ENCODE data around the gene SNRPA1.
"Not testable (repeated sequence)": the region's sequence is repeated elsewhere in the genome, so short reads cannot be mapped to it uniquely, and the experiment has no call there.

The SNRPA1 gene

GRCh38 chr15:101288905-101289513 is 6.0 kb downstream of the SNRPA1 start:
- DNase-seq, result no peak

DNA sequence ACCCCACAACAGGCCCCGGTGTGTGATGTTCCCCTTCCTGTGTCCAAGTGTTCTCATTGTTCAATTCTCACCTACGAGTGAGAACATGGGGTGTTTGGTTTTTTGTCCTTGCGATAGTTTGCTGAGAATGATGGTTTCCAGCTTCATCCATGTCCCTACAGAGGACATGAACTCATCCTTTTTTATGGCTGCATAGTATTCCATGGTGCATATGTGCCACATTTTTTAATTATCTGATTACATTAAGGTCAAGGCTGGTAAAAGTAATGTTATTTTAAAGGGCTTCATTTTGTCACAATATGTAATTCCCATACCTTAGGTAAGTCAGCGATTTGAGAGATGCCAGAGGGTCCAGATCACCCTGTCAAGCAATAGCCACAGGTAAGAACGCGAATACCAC is 7.7 kb downstream of the SNRPA1 start:
- DNase-seq, result not testable (repeated sequence)

DNA sequence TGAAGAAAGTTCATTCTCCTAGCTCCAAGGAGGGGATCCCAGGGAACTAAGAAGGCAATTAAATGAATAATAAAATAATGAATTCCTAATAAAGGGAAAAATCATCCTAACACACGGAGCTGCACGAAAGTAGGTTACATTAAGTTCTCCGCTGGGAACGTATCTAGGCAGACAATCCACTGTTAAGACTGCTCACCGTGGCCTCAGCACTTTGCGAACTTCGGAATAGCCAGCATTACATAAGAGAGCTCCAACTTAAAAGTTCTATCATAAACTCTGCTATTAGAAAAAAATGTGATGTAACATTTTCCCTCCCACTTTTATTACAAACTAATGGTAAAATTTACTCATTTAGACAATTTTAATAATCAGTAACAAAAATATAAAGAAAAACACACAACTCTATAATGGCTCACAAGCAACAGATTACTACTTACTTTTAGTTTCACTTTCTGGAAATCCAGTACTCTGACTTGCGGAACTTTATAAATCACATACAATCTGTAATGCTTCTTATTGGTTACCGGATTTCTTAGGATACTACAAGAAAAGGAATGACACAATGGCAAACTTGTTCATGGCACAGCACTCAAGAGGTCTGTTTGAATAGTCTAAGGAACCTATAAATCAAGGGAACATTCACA is 8.5 kb downstream of the SNRPA1 start:
- no peak for DNase-seq

- DNase-seq, result no peak
Observed at GRCh38 chr15:101283931-101284330, 11.1 kb downstream of the SNRPA1 start.

- DNase-seq, result no peak
Observed at GRCh38 chr15:101280007-101280406, 15.0 kb downstream of the SNRPA1 start.

- DNase-seq, result no peak
Observed at GRCh38 chr15:101277943-101278564, 17.0 kb downstream of the SNRPA1 start.

DNA sequence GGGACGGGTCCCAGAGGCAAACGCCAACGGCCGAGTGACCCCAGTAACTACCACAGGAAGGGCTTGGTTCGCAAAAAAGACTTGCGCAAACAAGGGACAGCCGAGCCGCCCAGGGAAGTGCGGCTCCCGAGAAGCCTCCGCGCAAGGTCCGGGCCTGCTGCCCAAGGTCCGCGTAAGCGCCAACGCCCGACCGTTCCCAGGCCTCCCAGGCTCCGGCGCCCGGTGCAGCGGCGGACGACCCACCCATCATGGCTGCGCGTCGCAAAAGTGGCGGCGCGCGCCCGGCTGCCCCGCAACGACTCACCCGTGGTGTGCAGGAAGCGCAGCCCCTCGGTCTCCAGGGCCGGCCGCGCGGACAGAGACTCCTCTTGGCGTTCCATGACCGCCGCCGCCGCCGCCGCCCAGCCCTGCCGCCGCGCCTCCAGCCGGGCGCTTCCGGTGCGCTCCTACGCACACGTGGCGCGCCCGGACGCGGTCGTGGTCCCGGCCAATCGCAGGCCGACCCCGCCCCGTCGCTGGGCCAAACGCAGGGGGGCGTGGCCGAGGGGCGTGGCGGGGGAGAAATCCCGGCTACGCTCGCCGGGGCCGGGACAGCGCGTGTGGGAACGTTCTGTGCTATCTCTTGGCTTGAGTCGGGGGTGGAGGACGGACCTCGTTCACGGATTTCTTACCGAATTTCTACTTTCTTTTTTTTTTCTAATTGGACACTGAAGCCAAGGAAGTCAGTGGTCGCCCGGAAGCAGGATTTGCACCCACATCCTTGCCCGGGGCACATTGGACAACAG is 17.8 kb downstream of the SNRPA1 start, which contains the start of gene SELENOS:
Gene SELENOS, minus strand, starts transcription at position 448 of the 785 bp plus-strand sequence. Its CDS starts 68 bp downstream, at position 380.
- DNase-seq, result peak; percentile 91

DNA sequence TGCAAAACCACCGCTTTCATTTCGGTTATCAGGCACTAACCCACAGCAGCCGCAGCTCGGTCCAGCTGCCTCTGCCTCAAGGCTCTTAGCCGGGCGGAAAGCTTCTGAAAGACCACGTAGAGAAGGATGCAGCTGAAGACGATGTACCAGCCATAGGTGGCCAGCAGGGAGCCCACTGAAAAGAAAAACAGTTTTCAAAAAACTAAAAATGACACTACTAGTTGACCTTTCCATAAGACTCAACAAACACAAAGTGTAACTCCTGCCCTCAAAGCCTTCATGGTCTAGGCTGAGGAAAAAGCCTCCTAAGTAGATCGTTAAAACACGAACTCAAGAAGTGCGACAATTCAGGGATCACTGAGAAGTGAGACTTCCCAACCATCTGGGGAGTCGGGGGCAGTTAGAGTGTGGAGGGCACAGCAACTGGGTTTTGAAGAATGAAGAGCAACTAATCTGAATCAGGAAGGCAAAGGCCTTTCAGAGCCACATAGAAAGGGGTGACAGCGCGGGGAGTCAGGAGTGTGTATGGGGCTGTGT is 18.5 kb downstream of the SNRPA1 start:
- DNase-seq, result no peak

DNA sequence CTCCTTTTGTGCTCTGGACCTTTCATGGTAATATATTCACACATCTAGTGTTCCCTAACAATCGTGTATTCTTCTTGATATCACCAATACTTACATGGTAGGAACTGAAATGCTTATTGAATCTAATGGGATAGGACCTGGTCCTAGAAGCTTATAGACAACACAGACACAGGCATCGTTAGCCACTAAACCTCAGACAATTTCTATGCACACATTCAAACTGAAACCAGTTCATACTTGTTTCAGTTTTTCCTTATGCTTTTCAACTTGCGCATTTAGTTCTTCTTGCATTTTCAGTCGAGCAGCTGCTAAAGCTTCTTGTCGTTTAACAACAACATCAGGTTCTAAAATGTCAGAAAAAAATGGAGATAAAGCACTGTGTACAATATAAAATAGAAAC is 20.0 kb downstream of the SNRPA1 start:
- no peak for DNase-seq

DNA sequence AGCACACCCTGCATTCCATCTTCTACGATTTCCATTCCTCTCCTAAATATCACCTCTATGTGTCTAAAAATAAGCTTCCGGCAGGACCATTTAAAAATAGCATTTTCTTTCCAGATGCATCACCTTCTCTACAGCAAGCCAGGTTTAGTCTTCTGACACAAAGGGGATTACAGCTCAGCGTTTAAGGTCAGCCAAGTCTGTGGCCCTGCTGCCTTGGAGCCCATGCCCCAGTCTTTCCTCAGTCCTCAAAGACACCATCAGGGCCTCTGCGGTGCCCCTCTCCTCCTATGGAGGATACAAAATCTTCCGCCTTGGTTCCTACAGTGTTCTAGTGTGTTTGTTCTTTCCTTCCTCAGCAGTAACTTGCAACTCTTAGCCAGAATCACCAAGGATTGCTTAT is 21.5 kb downstream of the SNRPA1 start:
- no peak for DNase-seq

DNA sequence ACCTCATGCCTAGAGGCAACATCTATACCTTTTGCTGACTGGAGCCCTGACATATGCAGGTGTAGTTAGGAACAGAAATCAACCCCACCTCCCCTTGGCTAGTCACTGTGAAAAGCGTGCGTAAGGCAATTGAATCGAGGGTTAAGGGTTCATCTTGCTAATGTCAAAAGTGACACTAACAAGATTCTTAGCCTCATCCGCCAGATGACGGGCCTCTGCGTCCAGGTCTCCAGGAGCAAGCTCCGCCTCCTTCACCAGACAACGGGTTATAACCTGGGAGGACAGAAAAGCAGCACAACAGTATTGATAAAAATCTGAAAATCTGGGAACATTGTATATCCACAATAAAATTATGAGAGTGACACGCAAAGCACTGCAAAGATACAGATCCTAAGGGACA is 22.5 kb downstream of the SNRPA1 start:
- DNase-seq, result no peak

- DNase-seq, result no peak
Observed at GRCh38 chr15:101269479-101270223, 25.4 kb downstream of the SNRPA1 start.

DNA sequence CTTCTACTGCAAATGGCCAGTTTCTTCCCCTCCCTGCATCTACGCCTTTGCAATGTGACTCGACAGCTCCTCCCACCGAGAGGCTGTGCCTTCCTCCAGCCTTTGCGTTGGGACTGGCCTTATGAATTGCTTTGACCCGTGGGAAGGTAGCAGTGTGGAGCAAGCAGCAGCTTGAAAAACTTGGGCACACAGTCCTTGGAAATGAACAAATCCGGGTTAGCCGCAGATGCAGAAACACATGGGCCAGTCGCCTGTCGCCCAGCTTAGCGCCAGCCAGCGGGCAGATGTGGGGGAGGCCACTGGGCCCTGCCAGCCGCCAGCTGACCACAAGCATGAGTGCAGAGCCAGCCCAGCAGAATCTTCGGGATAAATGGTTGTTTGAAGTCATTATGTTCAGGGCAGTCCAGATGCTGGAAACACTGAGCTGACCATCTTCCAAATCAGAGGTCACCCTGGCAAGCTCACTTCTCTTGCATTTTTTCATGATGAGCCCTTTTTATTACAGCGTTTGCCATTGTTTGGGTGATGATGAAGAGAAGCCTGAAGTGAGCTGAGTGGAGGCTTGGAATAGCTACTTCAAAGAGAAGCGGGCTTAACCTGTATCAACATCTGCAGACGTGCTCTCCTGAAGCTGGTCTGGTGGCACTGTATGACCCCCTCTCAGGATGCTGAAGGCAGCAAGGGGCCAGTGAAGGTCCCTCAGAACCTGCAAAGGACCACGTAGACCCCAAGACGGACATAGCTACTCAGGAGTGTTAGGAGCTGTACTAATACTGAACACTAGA is 27.5 kb downstream of the SNRPA1 start:
- DNase-seq, result no peak

- DNase-seq, result no peak
Observed at GRCh38 chr15:101266787-101267186, 28.3 kb downstream of the SNRPA1 start.

DNA sequence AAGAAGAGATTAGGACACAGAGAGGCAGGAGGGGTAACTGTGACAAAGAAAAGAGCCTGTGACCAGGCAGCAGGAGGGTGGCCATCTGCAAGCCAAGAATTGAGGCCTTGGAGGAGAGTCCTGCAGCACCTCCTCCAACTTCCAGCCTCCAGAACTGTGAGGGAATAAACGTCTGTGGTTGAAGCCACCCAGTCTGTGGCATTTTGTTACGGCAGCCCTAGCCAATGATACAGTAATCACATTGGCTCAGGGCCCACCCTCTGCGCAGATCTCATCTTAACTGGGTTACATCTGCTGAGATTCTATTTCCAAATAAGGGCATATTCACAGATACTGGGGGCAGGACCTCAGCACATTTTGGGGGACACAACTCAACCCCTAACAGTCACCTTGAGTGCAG is 29.0 kb downstream of the SNRPA1 start:
- DNase-seq, result no peak

GRCh38 chr15:101264911-101265641 is 30.0 kb downstream of the SNRPA1 start:
- DNase-seq, result no peak

DNA sequence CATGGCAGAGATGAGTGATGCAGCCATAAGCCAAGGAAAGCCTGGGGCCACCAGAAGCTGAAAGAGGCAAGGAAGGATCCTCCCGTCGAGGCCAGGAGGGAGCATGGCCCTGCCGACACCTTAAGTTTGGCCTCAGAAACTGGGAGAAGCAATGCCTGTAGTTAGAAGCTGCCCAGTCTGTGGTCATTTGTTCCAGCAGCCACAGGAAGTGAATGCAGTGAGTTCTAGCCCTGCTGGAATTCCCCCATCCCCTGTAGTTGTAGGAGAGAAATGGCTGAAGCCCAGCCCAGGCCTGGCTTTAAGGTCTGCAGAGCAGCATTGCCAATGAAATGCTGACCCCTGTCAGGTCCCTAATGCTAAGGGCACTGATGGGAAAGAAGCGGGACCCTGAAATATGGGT is 31.0 kb downstream of the SNRPA1 start:
- no peak for DNase-seq

GRCh38 chr15:101262551-101262950 is 32.5 kb downstream of the SNRPA1 start:
- DNase-seq, result no peak

- peak; percentile 44 for DNase-seq
Observed at GRCh38 chr15:101258238-101259144, 36.6 kb downstream of the SNRPA1 start.

DNA sequence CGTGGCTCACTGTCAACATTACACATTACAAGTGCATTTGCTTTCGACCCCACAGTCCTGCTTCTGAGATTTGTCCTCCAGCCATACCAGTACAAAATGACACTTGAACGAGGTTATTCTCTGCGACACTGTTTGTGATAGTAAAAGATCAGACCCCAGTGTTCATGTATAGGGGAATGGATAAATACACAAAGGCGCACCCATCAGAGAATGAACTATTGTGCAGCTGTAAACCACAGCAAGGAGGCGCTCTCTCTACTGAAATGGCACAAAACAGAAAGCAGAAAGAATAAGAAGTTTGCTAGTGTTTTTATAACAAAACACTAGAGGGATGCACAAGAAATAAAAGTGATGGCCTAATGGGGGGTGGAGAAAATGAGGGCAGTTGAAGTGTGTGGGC is 38.3 kb downstream of the SNRPA1 start:
- no peak for DNase-seq
